A673 (cell line): ENCODE data around the gene ARHGAP40.

ENCODE experiments used
- CTCF ChIP-seq: fragments of 300-800, 200-600 bp; sonication (generic); conservative IDR thresholded peaks from 2 replicates; pipeline ENCODE4 v1.5.1; 2017; ENCODE audit warnings: low read depth, mild to moderate bottlenecking, antibody characterized with exemption, low read length, moderate library complexity, mixed read lengths
- EZH2 ChIP-seq: fragments of 200-600 bp; sonication (generic); IDR thresholded peaks from 2 replicates; pipeline ENCODE4 v1.6.1; 2017; ENCODE audit warnings: borderline replicate concordance, low read depth, mild to moderate bottlenecking, mixed read lengths, antibody characterized with exemption, low read length; ENCODE audit not compliant: poor library complexity, severe bottlenecking

- TF ChIP-seq CTCF = no peak
- TF ChIP-seq EZH2 = no peak
Observed at GRCh38 chr20:38669688-38670087, 68.1 kb downstream of the ARHGAP40 start.
